Stimulated activated CD4-positive, alpha-beta T cell treated with anti-CD3 and anti-CD28 coated beads, Interleukin-4, amount 100 ng/mL, for 24 hours (primary cell): Measurements from ENCODE around the gene OR1N2.
A peak's percentile ranks its signal among the peaks of the same experiment; 100 is the strongest.
"Not testable (repeated sequence)": the region's sequence is repeated elsewhere in the genome, so short reads cannot be mapped to it uniquely, and the experiment has no call there.

Experiments
- DNase-seq: peaks from one replicate; pipeline ENCODE4 v3.0.0-alpha.2; 2020

Gene OR1N2

GRCh38 chr9:122552812-122553211, at the start of gene OR1N2:
TSS of gene OR1N2 (plus strand) at chr9:122553112. CDS start at chr9:122553212, 100 bp downstream.
- no peak for DNase-seq

DNA sequence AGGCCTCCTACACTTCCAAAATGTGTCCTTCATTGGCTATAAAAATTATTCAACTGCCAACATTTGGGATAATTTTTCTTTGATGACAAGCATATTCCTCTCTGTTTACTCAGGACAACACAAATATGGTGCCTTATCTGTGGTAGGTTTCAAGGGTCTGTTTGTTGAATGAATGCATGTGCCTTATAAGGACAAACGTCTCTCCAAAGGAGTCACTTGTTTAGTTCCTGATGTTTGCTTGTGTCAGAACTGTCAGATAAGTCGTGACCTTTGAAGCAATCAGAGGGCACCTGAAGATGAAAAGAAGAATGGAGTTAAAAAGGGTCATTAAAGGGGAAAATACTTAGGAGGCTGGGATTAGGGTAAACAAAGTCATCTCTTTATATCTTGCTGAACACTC, 45.9 kb upstream of the OR1N2 start:
- DNase-seq = no peak

DNA sequence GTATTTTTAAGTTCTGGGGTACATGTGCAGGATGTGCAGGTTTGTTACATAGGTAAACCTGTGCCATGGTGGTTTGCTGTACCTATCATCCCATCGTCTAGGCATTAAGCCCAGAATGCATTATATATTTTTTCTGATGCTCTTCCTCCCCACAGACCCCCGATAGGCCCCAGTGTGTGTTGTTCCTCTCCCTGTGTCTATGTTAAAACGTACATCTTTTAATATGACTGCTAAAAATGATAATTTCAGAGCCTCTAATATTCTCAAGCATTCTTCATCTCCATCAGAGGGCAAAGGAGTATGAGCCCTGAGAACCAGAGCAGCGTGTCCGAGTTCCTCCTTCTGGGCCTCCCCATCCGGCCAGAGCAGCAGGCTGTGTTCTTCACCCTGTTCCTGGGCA, 42.4 kb upstream of the OR1N2 start, which contains the start of gene OR1J2:
Gene OR1J2, plus strand, starts transcription at position 301 of the 400 bp plus-strand sequence. Its CDS starts 0 bp downstream, at position 301.
- DNase-seq = no peak

- DNase-seq = no peak
These were observed 34.7 kb upstream of the OR1N2 start for GRCh38 chr9:122518226-122518625.

- no peak for DNase-seq
These were observed 34.1 kb upstream of the OR1N2 start, which contains the start of gene OR1J4 for GRCh38 chr9:122518841-122519240. TSS of gene OR1J4 (plus strand) at chr9:122519141. CDS start at chr9:122519141, 0 bp downstream.

DNA sequence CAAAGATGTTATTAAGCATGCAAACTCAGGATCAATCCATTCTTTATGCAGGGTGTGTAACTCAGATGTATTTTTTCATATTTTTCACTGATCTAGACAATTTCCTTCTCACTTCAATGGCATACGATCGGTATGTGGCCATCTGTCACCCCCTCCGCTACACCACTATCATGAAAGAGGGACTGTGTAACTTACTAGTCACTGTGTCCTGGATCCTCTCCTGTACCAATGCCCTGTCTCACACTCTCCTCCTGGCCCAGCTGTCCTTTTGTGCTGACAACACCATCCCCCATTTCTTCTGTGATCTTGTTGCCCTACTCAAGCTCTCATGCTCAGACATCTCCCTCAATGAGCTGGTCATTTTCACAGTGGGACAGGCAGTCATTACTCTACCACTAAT, 33.5 kb upstream of the OR1N2 start:
- no peak for DNase-seq

GRCh38 chr9:122526602-122527001, 26.3 kb upstream of the OR1N2 start:
- DNase-seq = peak; percentile 4

DNA sequence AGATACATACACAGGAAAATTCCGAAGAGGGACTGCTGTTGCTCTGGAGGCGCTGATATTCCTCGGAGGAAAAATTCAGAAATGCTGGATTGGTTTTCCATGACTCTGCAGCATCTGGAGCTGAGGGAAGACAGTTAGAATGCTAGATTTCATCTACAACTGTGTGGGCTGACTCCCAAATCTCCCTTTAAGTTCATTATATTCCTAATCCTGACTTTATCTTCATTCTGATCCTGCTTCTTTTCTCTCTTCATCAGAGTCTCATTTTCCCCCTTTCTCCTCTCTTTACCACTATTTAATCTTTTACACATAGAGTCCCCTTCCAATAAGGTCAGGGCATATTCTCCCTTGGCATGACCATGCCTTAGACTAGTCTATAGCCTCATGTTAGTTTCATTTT, 25.7 kb upstream of the OR1N2 start, which contains the start of gene OR1N1:
Gene OR1N1, minus strand, starts transcription at position 101 of the 400 bp plus-strand sequence. Its CDS starts 0 bp downstream, at position 101.
- DNase-seq = no peak

GRCh38 chr9:122531157-122531556, 21.8 kb upstream of the OR1N2 start:
- not testable (repeated sequence) for DNase-seq

GRCh38 chr9:122536134-122536533, 16.8 kb upstream of the OR1N2 start:
- no peak for DNase-seq

DNA sequence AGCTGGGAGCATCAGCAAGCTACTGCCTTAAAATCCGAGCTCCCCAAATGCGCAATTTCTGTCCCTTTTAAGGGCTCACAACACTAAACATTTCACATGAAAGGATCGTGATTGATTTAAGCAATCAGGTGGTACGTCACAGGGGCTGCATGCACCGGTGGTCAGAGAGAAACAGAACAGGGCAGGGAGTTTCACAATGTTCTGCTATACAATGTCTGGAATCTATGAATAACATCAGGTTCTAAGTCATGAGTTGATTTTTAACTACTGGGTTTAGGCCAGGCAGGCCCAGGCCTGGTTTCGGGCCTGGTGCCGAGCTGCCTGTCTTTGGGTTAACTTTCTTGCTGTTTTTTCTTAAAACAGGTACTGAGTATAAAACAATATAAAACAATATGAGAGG, 15.8 kb upstream of the OR1N2 start:
- DNase-seq = not testable (repeated sequence)

DNA sequence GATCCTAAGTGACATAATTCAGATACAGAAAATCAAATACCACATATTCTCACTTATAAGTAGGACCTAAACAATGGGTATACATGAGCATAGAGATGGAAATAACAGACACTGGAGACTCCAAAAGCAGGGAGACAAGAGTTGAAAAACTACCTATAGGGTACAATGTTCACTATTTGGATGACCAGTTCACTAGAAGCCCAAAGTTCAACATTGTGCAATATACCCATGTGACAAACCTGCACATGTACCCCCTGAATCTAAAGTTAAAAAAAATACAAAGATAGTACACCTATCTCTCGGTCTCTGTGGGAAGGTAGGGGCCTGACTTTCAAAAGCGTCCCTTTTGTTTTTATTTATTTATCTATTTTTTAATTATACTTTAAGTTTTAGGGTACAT, 14.2 kb upstream of the OR1N2 start:
- DNase-seq = no peak

- DNase-seq = no peak
These were observed 6.7 kb upstream of the OR1N2 start for GRCh38 chr9:122546196-122546595.

- DNase-seq = no peak
These were observed 1.5 kb upstream of the OR1N2 start for GRCh38 chr9:122551371-122551770.

- DNase-seq = no peak
These were observed 8.5 kb downstream of the OR1N2 start for GRCh38 chr9:122561446-122561845.

DNA sequence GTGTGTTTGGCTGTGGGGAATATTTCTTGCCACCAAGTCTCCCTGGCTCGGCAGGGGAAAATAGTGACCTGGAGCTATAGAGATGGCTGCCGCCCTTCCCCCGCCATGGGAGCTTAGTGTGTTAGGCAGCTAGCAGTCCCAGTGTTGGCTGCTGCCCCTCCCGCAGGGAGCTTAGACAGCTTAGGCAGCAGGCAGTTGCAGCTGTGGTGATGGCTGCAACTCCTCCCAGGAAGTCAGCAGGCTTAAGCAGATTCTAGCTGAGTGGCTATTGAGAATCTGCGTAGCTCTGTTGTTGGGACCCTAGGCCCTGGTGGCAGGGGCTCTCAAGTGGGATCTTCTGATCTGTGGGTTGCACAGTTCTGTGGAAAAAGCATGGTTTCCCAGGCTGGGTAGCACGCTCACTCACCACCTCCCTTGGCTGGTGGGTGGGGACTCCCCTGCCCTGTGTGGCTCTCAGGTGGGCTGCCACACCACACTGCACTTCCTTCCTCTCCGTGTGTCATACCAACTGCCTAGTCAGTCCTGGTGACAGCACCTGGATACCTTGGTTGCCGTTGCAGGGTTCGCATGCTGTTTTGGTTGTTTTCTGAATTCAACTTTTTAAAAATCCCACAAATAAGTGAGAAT, 9.3 kb downstream of the OR1N2 start:
- DNase-seq = no peak

DNA sequence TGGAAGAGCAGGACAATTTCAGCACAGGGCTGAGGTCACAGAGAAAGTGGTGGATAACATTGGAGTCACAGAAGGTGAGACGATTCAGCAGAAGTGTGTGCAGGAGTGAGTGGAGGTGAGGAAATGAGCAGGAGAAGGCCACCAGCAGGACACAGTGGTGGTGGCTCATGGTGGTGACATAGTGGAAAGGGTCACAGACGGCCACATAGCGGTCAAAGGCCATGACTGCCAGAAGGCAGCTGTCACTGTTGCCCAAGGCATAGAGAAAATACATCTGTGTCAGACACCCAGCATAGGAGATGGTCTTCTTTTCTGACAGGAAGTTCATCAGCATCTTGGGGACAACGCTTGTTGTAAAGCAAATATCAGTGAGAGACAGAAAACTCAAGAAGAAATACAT, 15.0 kb downstream of the OR1N2 start:
- DNase-seq = no peak

DNA sequence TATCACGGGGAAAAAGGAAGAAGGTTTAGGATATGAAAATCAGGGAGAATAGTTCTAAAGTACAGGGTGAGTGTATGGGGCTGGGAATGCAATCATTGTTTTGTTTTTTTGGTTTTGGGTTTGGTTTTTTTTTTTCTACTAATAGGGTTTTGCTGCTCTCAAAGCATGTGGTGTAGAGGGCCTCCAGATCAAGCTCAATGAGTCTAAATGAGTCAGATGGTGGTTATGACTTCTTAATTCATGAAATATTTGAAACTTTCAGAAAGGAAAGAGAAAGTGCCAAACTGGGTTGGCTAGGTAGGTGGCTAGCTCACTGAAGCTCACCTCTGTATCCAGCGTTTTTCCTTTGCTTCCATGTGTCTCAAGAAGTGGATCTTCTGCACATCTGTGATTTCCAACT, 19.5 kb downstream of the OR1N2 start:
- DNase-seq = no peak

- no peak for DNase-seq
These were observed 27.0 kb downstream of the OR1N2 start for GRCh38 chr9:122579874-122580273.

- DNase-seq = no peak
These were observed 27.4 kb downstream of the OR1N2 start for GRCh38 chr9:122580360-122580759.

DNA sequence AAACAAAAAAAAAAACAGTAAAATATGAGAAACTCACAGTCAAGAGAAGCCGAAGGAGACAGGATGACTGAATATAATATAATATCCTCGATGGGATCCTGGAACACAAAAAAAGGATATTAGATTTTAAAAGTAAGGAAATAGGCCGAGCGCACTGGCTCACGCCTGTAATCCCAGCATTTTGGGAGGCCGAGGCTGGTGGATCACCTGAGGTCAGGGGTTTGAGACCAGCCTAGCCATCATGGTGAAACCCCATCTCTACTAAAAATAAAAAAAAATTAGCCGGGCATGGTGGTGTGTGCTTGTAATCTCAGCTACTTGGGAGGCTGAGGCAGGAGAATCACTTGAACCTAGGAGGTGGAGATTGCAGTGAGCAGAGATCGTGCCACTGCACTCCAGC, 30.4 kb downstream of the OR1N2 start, which contains the start of gene OR1L8:
Gene OR1L8, minus strand, starts transcription at position 101 of the 400 bp plus-strand sequence. CDS start 14,907 bp downstream, outside the sequence.
- not testable (repeated sequence) for DNase-seq
